GM18867 (cell line): ENCODE data around the gene HNRNPL.

Experiments used
- ATAC-seq: cut with Tn5 transposase; IDR thresholded peaks from one replicate; pipeline ENCODE4 v1.9.1; 2021; ENCODE audit warnings: mild to moderate bottlenecking, moderate library complexity; ENCODE audit not compliant: unreplicated experiment

HNRNPL gene

GRCh38 chr19:38846097-38846496, 3.7 kb downstream of the HNRNPL start:
- ATAC-seq, result no peak

GRCh38 chr19:38845374-38846024, 4.3 kb downstream of the HNRNPL start:
- ATAC-seq, result no peak

DNA sequence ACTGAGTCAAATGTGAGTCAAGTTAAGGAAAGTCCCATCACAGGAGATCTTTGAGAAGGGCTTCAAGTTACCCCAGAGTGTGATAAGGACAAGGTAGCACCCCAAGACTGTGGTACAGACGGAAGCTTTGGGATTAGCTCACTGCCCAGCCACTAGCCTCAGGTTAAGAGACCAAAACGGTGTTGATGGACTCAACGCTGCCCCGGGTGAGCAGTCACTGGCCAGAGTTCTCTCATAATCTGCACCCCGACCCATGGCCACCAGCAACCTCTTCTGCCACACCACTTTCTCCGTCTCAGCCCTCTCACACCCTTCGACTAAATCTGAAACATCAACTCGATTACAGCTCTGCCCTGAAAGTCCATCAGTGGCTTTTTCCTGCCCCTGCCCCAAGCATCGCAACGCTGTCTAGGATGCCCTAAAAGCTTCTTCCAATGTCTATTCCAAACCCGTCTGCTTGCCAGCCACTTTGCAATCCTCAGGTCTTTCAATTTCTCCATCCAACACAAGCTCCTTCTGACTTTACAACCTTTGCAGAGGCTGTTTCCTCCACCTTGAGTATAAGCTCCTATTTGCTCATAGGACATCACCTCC, 5.6 kb downstream of the HNRNPL start:
- no peak for ATAC-seq

DNA sequence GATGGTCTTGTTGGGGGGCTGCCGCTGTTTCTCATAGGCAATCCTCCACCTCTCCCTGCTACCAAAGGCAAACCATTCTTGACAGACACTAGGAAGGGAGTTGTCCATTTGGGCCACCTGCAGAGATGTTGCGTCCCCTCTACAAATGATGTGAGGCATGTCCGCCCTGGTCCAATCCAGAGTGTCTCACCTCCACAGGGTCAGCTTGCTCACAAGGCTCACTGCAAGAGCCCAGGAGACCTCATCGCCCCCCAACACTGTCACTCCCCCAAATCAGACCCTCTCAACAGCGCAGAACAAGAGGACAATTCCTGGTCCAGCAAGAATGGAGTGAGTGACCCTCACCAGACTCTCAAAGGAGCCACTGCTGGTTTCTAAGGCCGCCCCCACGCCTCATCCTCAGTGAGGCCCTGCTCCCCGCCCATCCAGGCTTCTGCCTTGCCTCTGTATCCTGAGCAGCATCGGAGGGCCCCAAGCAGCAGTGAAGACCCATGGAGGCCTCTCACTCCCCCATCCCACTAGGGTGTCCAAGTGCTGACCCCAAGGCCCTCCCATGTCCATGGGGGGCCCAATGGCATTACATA, 6.5 kb downstream of the HNRNPL start:
- ATAC-seq, result no peak

DNA sequence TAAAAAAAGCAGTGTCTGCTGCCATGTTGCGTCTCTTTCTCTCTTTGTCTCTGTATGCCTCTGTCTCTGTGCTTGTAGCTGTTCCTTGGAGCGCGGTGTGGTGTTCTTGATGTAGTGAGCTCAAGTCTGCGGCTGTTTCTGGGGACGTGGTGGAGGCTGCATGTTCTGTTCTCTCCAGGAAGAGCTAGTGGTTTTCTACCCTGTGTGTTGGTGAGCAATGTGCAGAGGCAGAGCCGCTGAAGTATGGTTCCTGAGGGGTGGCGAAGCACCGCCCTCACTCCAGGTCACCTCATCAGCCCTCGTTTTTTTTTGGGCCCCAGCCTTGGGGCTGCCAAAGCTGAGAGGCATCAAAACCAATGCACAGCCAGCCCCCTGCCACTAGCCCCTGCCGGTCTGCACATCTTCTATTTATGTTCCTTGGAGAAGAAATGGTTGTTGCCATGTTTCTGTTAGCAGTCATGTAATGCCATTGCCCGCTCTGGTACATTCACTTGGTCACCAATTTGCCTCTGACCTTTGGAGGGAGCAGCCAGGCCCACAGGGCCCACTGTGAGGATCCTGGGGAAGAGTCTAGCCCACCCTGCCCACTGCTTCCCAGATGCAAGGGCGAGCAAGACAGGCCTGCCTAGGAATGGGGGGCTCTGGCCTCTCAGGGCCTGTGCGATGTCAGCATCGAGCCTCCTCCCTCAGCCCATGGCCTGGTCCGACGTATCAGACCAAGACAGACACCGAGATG, 7.2 kb downstream of the HNRNPL start:
- no peak for ATAC-seq

DNA sequence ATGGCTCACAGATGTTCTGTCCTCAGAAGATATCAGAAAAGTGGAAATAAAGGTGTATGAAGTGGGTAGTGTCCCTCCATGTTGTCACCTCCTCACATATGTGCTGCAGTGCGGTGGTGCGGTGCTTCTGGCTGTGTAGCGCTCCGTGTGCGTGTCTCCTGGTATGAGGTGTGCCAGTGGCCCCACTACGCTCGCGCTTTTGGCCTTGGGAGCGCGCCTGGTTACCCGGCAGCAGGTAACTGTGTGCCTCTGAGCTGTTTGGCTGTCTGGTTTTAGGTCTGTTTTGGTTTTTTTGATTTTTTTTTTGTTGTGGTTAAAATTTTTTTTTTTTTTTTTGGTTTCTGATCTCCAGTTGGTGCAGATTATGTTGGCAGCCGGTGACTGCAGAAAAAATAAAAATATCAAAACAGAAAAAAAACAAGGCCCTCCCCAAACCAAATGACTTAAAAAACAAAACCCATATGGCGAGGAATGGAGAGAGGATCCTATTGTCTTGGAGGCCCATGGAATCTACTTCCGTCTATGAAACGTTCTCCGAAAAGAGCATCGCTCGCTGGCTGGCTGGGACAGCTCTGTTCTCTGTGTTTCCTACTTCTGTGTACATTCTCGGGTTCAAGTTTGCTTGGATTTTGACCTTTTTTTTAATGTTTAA, 7.9 kb downstream of the HNRNPL start:
- ATAC-seq, result no peak

DNA sequence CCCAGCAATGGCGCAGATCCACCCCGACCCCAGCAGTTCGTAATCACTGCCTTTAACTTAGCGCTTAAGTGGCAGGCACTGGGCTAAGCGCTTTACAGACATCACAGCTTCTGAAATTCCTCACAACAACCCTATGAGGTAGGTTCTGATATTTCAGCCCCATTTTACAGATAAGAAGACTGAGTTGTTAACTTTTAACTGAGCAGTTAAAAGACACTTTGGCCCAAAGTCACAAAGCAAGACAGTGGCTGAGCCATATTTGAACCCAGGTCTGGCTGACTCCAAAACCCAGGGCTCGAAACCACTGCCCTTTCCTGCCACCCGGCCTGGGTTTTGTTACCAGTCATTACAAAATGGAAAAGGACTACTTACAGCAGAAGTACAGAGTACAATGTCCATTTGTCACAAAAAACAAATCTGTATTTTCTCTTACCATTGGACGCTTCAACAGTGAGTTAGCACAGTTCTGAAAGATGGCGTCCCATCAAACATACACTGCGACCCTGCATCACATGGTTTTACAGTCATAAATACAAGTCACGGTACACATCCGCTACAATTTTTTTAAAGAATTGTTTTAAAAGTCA, 8.5 kb downstream of the HNRNPL start:
- no peak for ATAC-seq

DNA sequence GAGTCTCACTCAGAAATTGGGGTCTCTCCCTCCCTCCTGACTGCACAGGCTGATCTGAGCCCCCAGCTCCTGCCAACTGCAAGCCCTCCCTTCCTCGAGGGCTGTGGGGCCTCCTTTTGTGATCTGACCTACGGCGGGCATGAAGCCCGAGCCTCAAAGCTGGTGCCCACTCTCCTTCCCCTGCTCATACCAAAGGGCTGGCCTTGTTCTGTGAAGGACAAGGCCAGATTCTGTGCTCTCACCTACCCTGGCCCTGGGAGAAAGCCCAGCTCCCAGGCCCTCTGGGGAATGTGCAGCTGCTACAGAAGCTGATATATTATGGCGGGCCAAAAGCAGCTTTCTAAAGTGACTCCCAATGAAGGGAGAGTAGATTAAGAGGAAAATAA, 9.2 kb downstream of the HNRNPL start:
- no peak for ATAC-seq

- no peak for ATAC-seq
Observed at GRCh38 chr19:38839816-38840582, 9.8 kb downstream of the HNRNPL start.

GRCh38 chr19:38838986-38839761, 10.6 kb downstream of the HNRNPL start:
- ATAC-seq, result no peak

DNA sequence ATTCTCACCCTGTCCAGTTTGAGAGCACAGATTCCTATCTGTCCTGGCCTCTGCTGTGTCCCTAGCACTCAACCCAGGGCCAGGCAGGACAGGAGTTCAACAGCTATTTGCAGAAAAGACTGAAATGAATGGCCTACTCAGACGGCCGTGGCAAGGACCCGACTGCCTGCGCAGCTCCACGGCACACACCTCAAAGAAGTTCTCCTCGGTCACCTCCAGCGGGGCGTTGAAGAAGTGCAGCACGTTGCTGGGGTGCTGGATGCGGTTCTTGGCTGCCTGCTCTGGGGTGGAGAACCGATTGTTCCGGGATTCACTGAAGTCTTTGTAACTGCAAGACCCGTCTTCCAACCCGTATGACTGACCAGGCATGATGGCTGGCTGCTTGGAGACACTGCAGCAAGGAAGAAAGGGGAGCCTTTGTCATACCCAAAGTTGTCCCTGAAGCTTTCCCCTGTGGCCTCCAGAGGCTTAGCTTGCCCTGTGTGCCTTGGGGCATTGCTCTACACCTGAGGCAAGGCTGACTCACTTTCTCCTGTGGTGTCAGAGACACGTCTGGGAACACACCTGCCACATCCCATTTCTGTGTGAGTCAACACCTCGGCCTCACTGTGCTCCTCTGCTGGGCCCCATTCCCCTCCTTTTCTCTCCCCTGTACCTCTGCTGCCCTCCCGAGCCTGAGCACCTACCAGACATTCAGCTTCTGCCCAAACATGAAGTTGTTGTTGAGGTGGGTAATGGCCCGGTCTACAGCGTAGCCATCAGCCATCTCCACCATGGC, 11.4 kb downstream of the HNRNPL start:
- ATAC-seq, result no peak

GRCh38 chr19:38837656-38838121, 12.1 kb downstream of the HNRNPL start:
- no peak for ATAC-seq

GRCh38 chr19:38836983-38837626, 12.7 kb downstream of the HNRNPL start:
- ATAC-seq, result no peak

DNA sequence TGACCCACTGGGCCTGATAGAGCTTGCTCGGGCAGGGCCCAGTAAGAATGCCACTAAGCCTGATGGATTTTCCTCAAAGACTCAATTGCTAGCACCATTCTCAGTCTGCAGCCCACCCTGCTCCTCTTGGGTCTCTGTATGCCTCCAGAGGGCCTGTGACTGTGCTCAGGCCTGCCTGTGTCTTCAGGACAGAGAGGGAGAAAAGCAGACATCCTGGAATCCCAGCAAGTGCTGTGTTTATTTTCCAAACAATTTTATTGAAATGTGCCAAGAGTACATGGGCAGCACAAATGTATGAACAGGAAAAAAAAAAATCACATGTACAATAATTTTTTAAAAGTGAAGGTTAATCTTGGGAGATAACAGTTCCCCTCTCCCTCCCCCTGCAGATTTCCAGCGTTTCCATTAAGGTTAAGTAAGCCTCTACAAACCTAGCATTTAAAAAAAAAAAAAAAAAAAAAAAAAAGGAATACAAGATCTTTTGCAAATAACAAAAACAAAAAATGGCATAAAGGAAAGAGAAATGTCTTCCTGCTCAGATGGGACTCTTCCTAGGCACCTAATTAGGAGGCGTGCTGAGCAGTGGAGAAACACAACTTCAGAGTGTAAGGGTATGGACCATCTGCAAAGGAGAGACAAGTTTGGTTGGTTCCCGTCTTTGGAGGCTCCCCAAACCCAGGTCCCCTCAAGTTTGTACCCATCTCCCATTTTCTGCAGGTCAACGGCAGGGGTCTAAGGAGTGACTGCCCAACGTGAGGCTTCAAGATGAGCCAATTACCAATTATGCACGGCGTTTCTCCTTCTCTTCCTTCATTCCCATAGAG, 13.4 kb downstream of the HNRNPL start:
- ATAC-seq, result no peak

- ATAC-seq, result no peak
Observed at GRCh38 chr19:38834590-38834989, 15.2 kb downstream of the HNRNPL start.

DNA sequence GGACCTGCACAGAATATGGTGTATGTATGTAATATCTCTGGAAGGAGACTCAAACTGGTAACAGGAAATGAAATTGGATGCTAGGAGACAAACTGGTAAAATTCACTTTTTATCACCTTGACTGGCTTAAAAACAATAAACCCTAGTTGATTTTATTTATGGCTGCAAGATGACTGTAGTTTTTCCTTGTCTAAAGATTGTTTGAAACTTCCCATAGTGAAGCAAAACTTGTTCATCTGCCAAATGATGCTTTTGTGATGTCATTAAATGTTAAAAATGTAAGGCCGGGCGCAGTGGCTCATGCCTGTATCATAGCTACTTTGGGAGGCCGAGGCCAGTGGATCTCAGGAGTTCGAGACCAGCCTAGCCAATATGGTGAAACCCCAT, 15.7 kb downstream of the HNRNPL start:
- no peak for ATAC-seq

GRCh38 chr19:38833092-38833425, 16.7 kb downstream of the HNRNPL start:
- no peak for ATAC-seq
